H1 (cell line): ENCODE data around the gene KCTD16. TPM values are rescaled to one million over a fixed set of nuclear protein-coding genes. Genes with fewer than 3 reads are reported as not detected.

Source experiments
- CTCF ChIA-PET: fragments of 300-600 bp; sonication (Branson Sonifier 250); formaldehyde crosslinking; loops from one replicate; lab custom pipeline; 2021; ENCODE audit not compliant: partially characterized antibody; lab: Charles Lee
- POLR2A ChIA-PET: fragments of 300-600 bp; sonication (Branson Sonifier 250); formaldehyde crosslinking; loops from one replicate; lab custom pipeline; 2021; ENCODE audit warnings: inconsistent platforms; ENCODE audit not compliant: partially characterized antibody; lab: Charles Lee
- DNase-seq, 2 experiments: peaks; one replicate each; pipeline versions ENCODE4 v3.0.0 to v3.0.0-alpha.2; 2010 to 2022; ENCODE audit warnings: low spot score in 2 of 2, low read depth in 1 of 2, mixed read lengths in 1 of 2
- FAIRE-seq: peaks from 2 replicates; lab custom pipeline; 2011; peaks lifted over from hg19 to GRCh38; lab: Jason Lieb, UNC
- H2AFZ ChIP-seq: 2 replicates; pipeline ENCODE4 v1.8.1; 2012; ENCODE audit warnings: low read length, inconsistent platforms
- H2AK5ac ChIP-seq: 2 replicates; pipeline ENCODE4 v1.6.1; 2013; ENCODE audit warnings: low read depth, low read length
- H2BK120ac ChIP-seq: replicated peaks from 2 replicates; pipeline ENCODE3; 2013; ENCODE audit warnings: low read depth, low read length, inconsistent platforms
- H2BK12ac ChIP-seq: 2 replicates; pipeline ENCODE4 v1.6.1; 2013; ENCODE audit warnings: low read depth, low read length
- H2BK15ac ChIP-seq: 2 replicates; pipeline ENCODE4 v1.6.1; 2013; ENCODE audit warnings: low read length
- H2BK20ac ChIP-seq: 2 replicates; pipeline ENCODE4 v1.6.1; 2013; ENCODE audit warnings: low read length
- H2BK5ac ChIP-seq: 2 replicates; pipeline ENCODE4 v1.6.1; 2013; ENCODE audit warnings: low read depth, low read length
- H3K14ac ChIP-seq: 2 replicates; pipeline ENCODE4 v1.6.1; 2013; ENCODE audit warnings: inconsistent platforms; ENCODE audit not compliant: insufficient read length
- H3K18ac ChIP-seq: 2 replicates; pipeline ENCODE4 v1.6.1; 2013; ENCODE audit warnings: low read length; ENCODE audit errors: extremely low read depth
- H3K23ac ChIP-seq: 2 replicates; pipeline ENCODE4 v1.6.1; 2013; ENCODE audit warnings: inconsistent platforms; ENCODE audit not compliant: insufficient read length
- H3K23me2 ChIP-seq: 2 replicates; pipeline ENCODE4 v1.6.1; 2013; ENCODE audit warnings: low read depth, low read length
- H3K27ac ChIP-seq: 2 replicates; pipeline ENCODE4 v1.6.1; 2011; ENCODE audit warnings: low read depth, low read length, inconsistent platforms
- H3K27me3 ChIP-seq, 4 experiments: replicated peaks in 1 of 4; 1 replicate in 1 of 4; 2 replicates in 3 of 4; pipeline versions ENCODE4 v1.6.1 to v1.8.1; 2011 to 2013; ENCODE audit warnings: low read length in 3 of 4, mild to moderate bottlenecking in 3 of 4, inconsistent platforms in 2 of 4, mixed read lengths in 2 of 4, moderate library complexity in 1 of 4; ENCODE audit not compliant: control insufficient read depth in 3 of 4, insufficient read depth in 3 of 4; ENCODE audit errors: extremely low read depth in 1 of 4
- H3K36me3 ChIP-seq, 4 experiments: 2 replicates each; pipeline versions ENCODE4 v1.6.1 to v1.8.1; 2011 to 2013; ENCODE audit warnings: mild to moderate bottlenecking in 4 of 4, low read length in 3 of 4, moderate library complexity in 2 of 4, control low read depth in 1 of 4, inconsistent platforms in 1 of 4; ENCODE audit not compliant: insufficient read depth in 4 of 4, control insufficient read depth in 2 of 4
- H3K4ac ChIP-seq: replicated peaks from 2 replicates; pipeline ENCODE3; 2013; ENCODE audit warnings: low read length, low read depth, mixed read lengths, inconsistent platforms; ENCODE audit not compliant: insufficient read length
- H3K4me1 ChIP-seq, 4 experiments: replicated peaks in 1 of 4; 1 replicate in 1 of 4; 2 replicates in 3 of 4; pipeline versions ENCODE4 v1.6.1 to v1.8.1; 2011 to 2013; ENCODE audit warnings: low read length in 3 of 4, inconsistent platforms in 2 of 4, mixed read lengths in 1 of 4; ENCODE audit not compliant: insufficient read depth in 4 of 4, control insufficient read depth in 3 of 4
- H3K4me2 ChIP-seq, 2 experiments: 2 replicates each; pipeline versions ENCODE4 v1.6.1 to v1.8.1; 2011 to 2013; ENCODE audit warnings: low read depth in 2 of 2, low read length in 2 of 2, control low read depth in 1 of 2, inconsistent platforms in 1 of 2, mild to moderate bottlenecking in 1 of 2; ENCODE audit not compliant: insufficient read depth in 1 of 2
- H3K4me3 ChIP-seq, 4 experiments: fragments of 200-600, 300-600 bp in 1 of 4; sonication (generic), shearing (Covaris generic), sonication (Bioruptor Twin) in 1 of 4; 2 replicates each; pipeline versions ENCODE4 v1.5.1 to v1.8.1; 2011 to 2016; ENCODE audit warnings: low read length in 4 of 4, low read depth in 3 of 4, control low read depth in 2 of 4, inconsistent platforms in 2 of 4, mild to moderate bottlenecking in 2 of 4, mixed read lengths in 1 of 4, moderate library complexity in 1 of 4; ENCODE audit not compliant: insufficient read depth in 2 of 4; ENCODE audit errors: extremely low read depth in 1 of 4
- H3K56ac ChIP-seq: replicated peaks from 2 replicates; pipeline ENCODE3; 2013; ENCODE audit warnings: low read depth, mild to moderate bottlenecking, mixed read lengths, low read length, inconsistent platforms; ENCODE audit not compliant: insufficient read length
- H3K79me1 ChIP-seq: 2 replicates; pipeline ENCODE4 v1.6.1; 2013; ENCODE audit warnings: low read depth, low read length, control low read depth
- H3K79me2 ChIP-seq, 2 experiments: 2 replicates each; pipeline versions ENCODE4 v1.6.1 to v1.8.1; 2012 to 2013; ENCODE audit warnings: low read length in 2 of 2, mild to moderate bottlenecking in 2 of 2, inconsistent platforms in 1 of 2; ENCODE audit not compliant: insufficient read depth in 2 of 2, control insufficient read depth in 1 of 2
- H3K9ac ChIP-seq, 4 experiments: replicated peaks in 1 of 4; 1 replicate in 1 of 4; 2 replicates in 3 of 4; pipeline versions ENCODE4 v1.6.1 to v1.8.1; 2011 to 2013; ENCODE audit warnings: low read depth in 3 of 4, low read length in 3 of 4, control low read depth in 2 of 4, mild to moderate bottlenecking in 2 of 4, moderate library complexity in 2 of 4, inconsistent platforms in 1 of 4; ENCODE audit errors: extremely low read depth in 1 of 4
- H3K9me3 ChIP-seq, 2 experiments: 2 replicates each; pipeline versions ENCODE4 v1.6.1 to v1.8.1; 2012 to 2013; ENCODE audit warnings: mild to moderate bottlenecking in 2 of 2, moderate library complexity in 2 of 2, control low read depth in 1 of 2, inconsistent platforms in 1 of 2, low read depth in 1 of 2, low read length in 1 of 2, mixed read lengths in 1 of 2; ENCODE audit not compliant: insufficient read depth in 2 of 2
- H4K20me1 ChIP-seq, 2 experiments: replicated peaks in 1 of 2; 2 replicates each; pipeline versions ENCODE3 to v1.8.1; 2011 to 2013; ENCODE audit warnings: inconsistent platforms in 2 of 2, low read length in 2 of 2, mild to moderate bottlenecking in 1 of 2; ENCODE audit not compliant: insufficient read depth in 2 of 2, control insufficient read depth in 1 of 2
- H4K5ac ChIP-seq: 2 replicates; pipeline ENCODE4 v1.6.1; 2013; ENCODE audit warnings: low read length, low read depth, mixed read lengths, inconsistent platforms; ENCODE audit not compliant: insufficient read length
- H4K8ac ChIP-seq: 2 replicates; pipeline ENCODE4 v1.8.0; 2013; ENCODE audit warnings: mild to moderate bottlenecking, moderate library complexity, low read length, inconsistent platforms; ENCODE audit not compliant: insufficient read depth; ENCODE audit errors: extremely low read depth
- H4K91ac ChIP-seq: replicated peaks from 2 replicates; pipeline ENCODE3; 2013; ENCODE audit warnings: low read length, mixed read lengths, inconsistent platforms; ENCODE audit not compliant: insufficient read length
- ATF2 ChIP-seq: IDR thresholded peaks from 2 replicates; pipeline ENCODE4 v1.6.1; 2012; ENCODE audit warnings: low read length, inconsistent platforms
- BCL11A ChIP-seq, 2 experiments: IDR thresholded peaks; one replicate each; pipeline ENCODE4 v1.6.1; 2011; ENCODE audit warnings: low read depth in 2 of 2, low read length in 2 of 2, mild to moderate bottlenecking in 2 of 2
- CREB1 ChIP-seq: IDR thresholded peaks from 2 replicates; pipeline ENCODE4 v1.6.1; 2012; ENCODE audit warnings: inconsistent platforms
- CTCF ChIP-seq, 3 experiments: IDR thresholded peaks; 1 replicate in 2 of 3; 2 replicates in 1 of 3; pipeline versions ENCODE4 v1.5.1 to v1.6.1; 2011; ENCODE audit warnings: low read length in 3 of 3, mild to moderate bottlenecking in 3 of 3, inconsistent platforms in 2 of 3, low read depth in 1 of 3, moderate library complexity in 1 of 3; ENCODE audit not compliant: insufficient read depth in 1 of 3; ENCODE audit errors: control extremely low read depth in 1 of 3
- EP300 ChIP-seq, 2 experiments: IDR thresholded peaks; 1 replicate in 1 of 2; 2 replicates in 1 of 2; pipeline ENCODE4 v1.6.1; 2011 to 2012; ENCODE audit warnings: low read depth in 2 of 2, low read length in 2 of 2, mild to moderate bottlenecking in 2 of 2, borderline replicate concordance in 1 of 2, inconsistent platforms in 1 of 2, moderate library complexity in 1 of 2
- JUN ChIP-seq: IDR thresholded peaks from 2 replicates; pipeline ENCODE4 v1.6.1; 2011; ENCODE audit warnings: low read depth, mild to moderate bottlenecking, improper control_type of control experiment, low read length
- JUND ChIP-seq: IDR thresholded peaks from 2 replicates; pipeline ENCODE4 v1.6.1; 2011; ENCODE audit warnings: mild to moderate bottlenecking, improper control_type of control experiment, low read length
- RBBP5 ChIP-seq: IDR thresholded peaks from 2 replicates; pipeline ENCODE4 v1.7.1; 2012; ENCODE audit warnings: low read depth, mild to moderate bottlenecking, inconsistent platforms, low read length, moderate library complexity, borderline replicate concordance
- SIX5 ChIP-seq: IDR thresholded peaks from 2 replicates; pipeline ENCODE4 v1.6.1; 2011; ENCODE audit warnings: mild to moderate bottlenecking, low read depth, low read length
- TCF12 ChIP-seq: IDR thresholded peaks from 2 replicates; pipeline ENCODE4 v1.6.1; 2011; ENCODE audit warnings: low read depth, mild to moderate bottlenecking, low read length
- WGBS, 2 experiments: shearing (Covaris generic) in 1 of 2; methylation state at CpG; one replicate each; pipeline versions ENCODE4 v1.1.6 to v1.1.7; 2013 to 2015; ENCODE audit warnings: low lambda C conversion rate in 2 of 2, mixed read lengths in 2 of 2, inconsistent platforms in 1 of 2, low coverage in 1 of 2, missing lambda C conversion rate in 1 of 2; ENCODE audit not compliant: insufficient replicate concordance in 2 of 2, insufficient coverage in 1 of 2, insufficient read length in 1 of 2; ENCODE audit errors: extremely low coverage in 1 of 2, missing lambda C conversion rate in 1 of 2; 5-methylcytosine and 5-hydroxymethylcytosine counted together
- polyA plus RNA-seq, 7 experiments: library from polyadenylated mRNA; depleted of rRNA in 3 of 7; stranded (reverse) in 5 of 7; unstranded in 2 of 7; fragments of >200 nt in 5 of 7; fragments of 200-250 nt in 2 of 7; gene quantifications; 1 replicate in 5 of 7; 2 replicates in 1 of 7; 4 replicates in 1 of 7; pipeline versions ENCODE4 v1.2.1 to v1.2.3, GENCODE V29; 2011 to 2013; ENCODE audit warnings: missing spikeins in 2 of 7, mixed read lengths in 2 of 7
- total RNA-seq: library from RNA; stranded (reverse); fragmentation: NEBNext Ultra II Directional; extraction: Animal tissue kit (Norgen Biotek cat#: 25700); gene quantifications from 2 replicates; pipeline ENCODE4 v1.2.1, GENCODE V29; 2021

Gene KCTD16
- total and polyA plus RNA-seq, 2 of the 8 experiments (the other 6 are each of a cell fraction or from before 2014, with no cell fraction given) = 0.03 to 0.24 TPM

GRCh38 chr5:144248015-144248414 lies 77.3 kb downstream of the KCTD16 start:
- Histone ChIP-seq H3K79me2 (no peaks in the 10 kb centered on the region), H3K27me3 (no peaks in the 10 kb centered on the region), H3K9me3 (no peaks in the 10 kb centered on the region), H3K23me2 (no peaks in the 10 kb centered on the region), H3K9ac (no peak overlapping the region), H3K14ac (no peak overlapping the region), H2BK5ac (no peak overlapping the region), H2BK15ac (no peak overlapping the region), H3K4me3 (no peak overlapping the region), H4K20me1 (no peaks in the 10 kb centered on the region), H3K23ac (no peak overlapping the region), H2BK20ac (no peak overlapping the region), H3K4ac (no peak overlapping the region), H2AFZ (0 out of 2 replicates have a peak overlapping the region, but pooled peaks have one; percentile 57), H2BK12ac (no peak overlapping the region), H3K79me1 (no peaks in the 10 kb centered on the region), H3K4me2 (no peak overlapping the region), H3K56ac (no peak overlapping the region), H3K27ac (no peak overlapping the region), H3K4me1 (peaks cover 0 to 3% (median 2%) of the 10 kb centered on the region in 4 experiments; a peak in 2 of 7 replicates), H3K18ac (no peak overlapping the region), H3K36me3 (no peaks in the 10 kb centered on the region), H2AK5ac (no peak overlapping the region), H4K8ac (no peak overlapping the region), H2BK120ac (no peak overlapping the region), H4K5ac (no peak overlapping the region), H4K91ac (no peak overlapping the region)
- CTCF ChIA-PET = interaction anchor here (0.7 to 2.0 kb wide), 8 partner anchors 10 to 143 kb away, joined by 3 to 13 read pairs (median 4); no protein-coding TSS in a partner anchor
- no peak for FAIRE-seq
- POLR2A ChIA-PET = no interaction called here
- WGBS, 2 experiments = 83% methylated on average over 2 of the region's 2 CpGs; no CpG with 5 or more reads in 1 of the 2 experiments
- DNase-seq = no peak
- TF ChIP-seq TCF12 (no peak), BCL11A (IDR thresholded peaks at IDR 0.05; ENCODE audit: low read depth in 2 of 2, low read length in 2 of 2) (no peak), ATF2 (peak; percentile 43; the same call in 1 of the 2 replicates), CREB1 (no peak), RBBP5 (no peak), JUND (peak; percentile 59), SIX5 (no peak), EP300 (IDR thresholded peaks at IDR 0.05; ENCODE audit: borderline replicate concordance in 1 of 2, low read depth in 2 of 2, low read length in 2 of 2) (no peak), JUN (no peak), CTCF (IDR thresholded peaks at IDR 0.05; ENCODE audit: control extremely low read depth in 1 of 3, insufficient read depth in 1 of 3, low read depth in 1 of 3, low read length in 3 of 3) (peak in 2 of 3 experiments; percentile 8 to 11; a peak in 2 of 4 replicates)
